GM12878 (cell line): ENCODE results near the gene NRXN3. TPM values are rescaled to one million over a fixed set of nuclear protein-coding genes. Genes with fewer than 3 reads are reported as not detected.

Experiments used
- ATAC-seq: fragments of 200-7000 bp; cut with Tn5 transposase; 3 replicates; pipeline ENCODE4 v1.9.1; 2020; ENCODE audit warnings: mild to moderate bottlenecking, moderate library complexity
- BruUV-seq: library from RNA; stranded (reverse); fragments of 400-500 nt; replicated peaks from 2 replicates; lab custom pipeline; 2021; lab: Mats Ljungman, UMichigan
- CTCF ChIA-PET: fragments of 300-600 bp; sonication (Branson Sonifier 250); formaldehyde crosslinking; extraction: SDS; loops from one replicate; lab custom pipeline; 2021; ENCODE audit warnings: inconsistent platforms; lab: Yijun Ruan, JAX
- POLR2A ChIA-PET: fragments of 350-600 bp; formaldehyde crosslinking; extraction: SDS; loops from one replicate; lab custom pipeline; 2021; ENCODE audit warnings: inconsistent platforms; lab: Charles Lee
- RAD21 ChIA-PET: fragments of 300-600 bp; sonication (Branson Sonifier 250); formaldehyde crosslinking; loops from one replicate; lab custom pipeline; 2023; ENCODE audit warnings: antibody characterized with exemption; ENCODE audit not compliant: unreplicated experiment; lab: Charles Lee
- SMC1A ChIA-PET: fragments of 300-600 bp; sonication (Branson Sonifier 250); formaldehyde crosslinking; loops from one replicate; lab custom pipeline; 2023; ENCODE audit not compliant: unreplicated experiment, uncharacterized antibody; lab: Charles Lee
- DNase-seq: peaks from one replicate; pipeline ENCODE4 v3.0.0-alpha.2; 2011; ENCODE audit warnings: low read depth, low spot score
- FAIRE-seq: peaks from 3 replicates; lab custom pipeline; 2011; peaks lifted over from hg19 to GRCh38; lab: Jason Lieb, UNC
- H2AFZ ChIP-seq: 2 replicates; pipeline ENCODE4 v1.6.0; 2011; ENCODE audit warnings: low read depth, low read length, control low read depth; ENCODE audit not compliant: control insufficient read depth
- H3K27ac ChIP-seq: 2 replicates; pipeline ENCODE4 v1.5.1; 2011; ENCODE audit warnings: control low read depth; ENCODE audit not compliant: control insufficient read depth, insufficient read depth
- H3K27me3 ChIP-seq, 2 experiments: replicated peaks in 1 of 2; 2 replicates each; pipeline versions ENCODE4 v1.6.0 to v1.6.1; 2011; ENCODE audit warnings: low read length in 1 of 2; ENCODE audit not compliant: control insufficient read depth in 2 of 2, insufficient read depth in 2 of 2
- H3K36me3 ChIP-seq, 2 experiments: 2 replicates each; pipeline ENCODE4 v1.5.1; 2011; ENCODE audit warnings: low read length in 1 of 2; ENCODE audit not compliant: control insufficient read depth in 2 of 2, insufficient read depth in 2 of 2
- H3K4me1 ChIP-seq: 2 replicates; pipeline ENCODE4 v1.6.1; 2011; ENCODE audit warnings: mild to moderate bottlenecking, low read length, moderate library complexity, mixed read lengths; ENCODE audit not compliant: control insufficient read depth, insufficient read depth
- H3K4me2 ChIP-seq: 2 replicates; pipeline ENCODE4 v1.6.0; 2011; ENCODE audit warnings: control low read depth; ENCODE audit not compliant: control insufficient read depth, insufficient read depth
- H3K4me3 ChIP-seq: fragments of 200-600 bp; sonication (generic); 2 replicates; pipeline ENCODE4 v1.5.1; 2016
- H3K79me2 ChIP-seq: 2 replicates; pipeline ENCODE4 v1.6.0; 2011; ENCODE audit warnings: low read length; ENCODE audit not compliant: control insufficient read depth, insufficient read depth
- H3K9ac ChIP-seq: 2 replicates; pipeline ENCODE4 v1.8.0; 2011; ENCODE audit warnings: low read length, control low read depth, mixed read lengths; ENCODE audit not compliant: control insufficient read depth, insufficient read depth
- H3K9me3 ChIP-seq: replicated peaks from 3 replicates; pipeline ENCODE4 v1.5.1; 2011; ENCODE audit warnings: mild to moderate bottlenecking, low read length; ENCODE audit not compliant: control insufficient read depth, insufficient read depth
- H4K20me1 ChIP-seq: 2 replicates; pipeline ENCODE4 v1.6.0; 2011; ENCODE audit not compliant: control insufficient read depth, insufficient read depth
- ASH2L ChIP-seq: fragments of 300-600, 200-600 bp; sonication (generic); IDR thresholded peaks from 2 replicates; pipeline ENCODE4 v1.6.1; 2017; ENCODE audit warnings: low read depth, mild to moderate bottlenecking, borderline replicate concordance
- CHD1 ChIP-seq: IDR thresholded peaks from 2 replicates; pipeline ENCODE4 v1.6.1; 2012; ENCODE audit warnings: low read depth, low read length, improper control_type of control experiment
- MXI1 ChIP-seq: fragments of 150-350 bp; IDR thresholded peaks from 2 replicates; pipeline ENCODE4 v1.6.1; 2011; ENCODE audit warnings: low read depth, mild to moderate bottlenecking, inconsistent platforms, low read length, improper control_type of control experiment
- NBN ChIP-seq: fragments of 450-650 bp; IDR thresholded peaks from 2 replicates; pipeline ENCODE4 v1.6.1; 2016
- NR2F1 ChIP-seq: fragments of 450-650 bp; conservative IDR thresholded peaks from 2 replicates; pipeline ENCODE4 v1.6.1; 2017; ENCODE audit warnings: mild to moderate bottlenecking
- RAD51 ChIP-seq: fragments of 450-650 bp; IDR thresholded peaks from 2 replicates; pipeline ENCODE4 v1.6.1; 2016; ENCODE audit warnings: moderate library complexity, mild to moderate bottlenecking, inconsistent platforms
- SP1 ChIP-seq: IDR thresholded peaks from one replicate; pipeline ENCODE4 v1.6.1; 2011; ENCODE audit warnings: low read depth, low read length
- STAT1 ChIP-seq: fragments of 450-650 bp; conservative IDR thresholded peaks from 2 replicates; pipeline ENCODE4 v1.6.1; 2014; ENCODE audit warnings: antibody characterized with exemption, mild to moderate bottlenecking
- ZNF592 ChIP-seq: fragments of 450-650 bp; IDR thresholded peaks from 2 replicates; pipeline ENCODE4 v1.6.1; 2017; ENCODE audit warnings: mild to moderate bottlenecking, moderate library complexity
- WGBS: methylation state at CpG from one replicate; pipeline ENCODE4 v1.1.6; 2016; ENCODE audit warnings: low lambda C conversion rate; ENCODE audit not compliant: insufficient replicate concordance, insufficient coverage; ENCODE audit errors: missing lambda C conversion rate; 5-methylcytosine and 5-hydroxymethylcytosine counted together
- in situ Hi-C: fragments of 300-500 bp; cut with MboI; formaldehyde crosslinking; loops from 9 replicates; pipeline ENCODE4 v1.14.3; 2018; ENCODE audit warnings: mixed read lengths
- intact Hi-C: fragments of 100-400 bp; cut with micrococcal nuclease; formaldehyde crosslinking; loops from one replicate; pipeline ENCODE4 v1.14.2; 2022; ENCODE audit not compliant: unreplicated experiment
- polyA plus RNA-seq, 11 experiments: library from polyadenylated mRNA; depleted of rRNA in 4 of 11; unstranded in 6 of 11; stranded (reverse) in 5 of 11; fragments of >200 nt; fragmentation: Nextera tagmentation in 4 of 11; fragmentation: Illumina TruSeq in 1 of 11; extraction: Ambion mirVana in 4 of 11; extraction: Trizol in 1 of 11; gene quantifications; 1 replicate in 1 of 11; 2 replicates in 10 of 11; pipeline versions ENCODE4 v1.2.1 to v1.2.3, GENCODE V29; 2011 to 2016; ENCODE audit warnings: inconsistent platforms in 2 of 11, missing spikeins in 2 of 11, low read depth in 1 of 11
- total RNA-seq, 4 experiments: library from RNA; depleted of rRNA in 3 of 4; stranded (reverse); fragments of >200 nt in 3 of 4; fragmentation: Illumina TruSeq in 1 of 4; extraction: Trizol in 1 of 4; gene quantifications; 2 replicates each; pipeline versions ENCODE4 v1.2.1 to v1.2.3, GENCODE V29; 2013 to 2021

The NRXN3 gene
- total and polyA plus RNA-seq, 10 of the 15 experiments (the other 5 are each of a cell fraction or from before 2014, with no cell fraction given), result 0.52 to 3.3 (median 1.4) TPM

GRCh38 chr14:79483477-79484388 is 1313.6 kb downstream of the NRXN3 start (continued):
- no peak for TF ChIP-seq ZNF592

- TF ChIP-seq NBN (no peak), SP1 (no peak), MXI1 (no peak), CHD1 (no peak), NR2F1 (no peak), RAD51 (no peak), STAT1 (no peak), ASH2L (no peak)
- no peak overlapping the region for H2AFZ ChIP-seq
- ChIA-PET RAD21 (no interaction called here), SMC1A (interaction anchor here (1.6 kb wide), 1 partner anchor 62 kb away, joined by 3 read pairs; no protein-coding TSS in a partner anchor), CTCF (interaction anchor here (0.9 kb wide), 1 partner anchor 12 kb away, joined by 3 read pairs; no protein-coding TSS in a partner anchor), POLR2A (no interaction called here)
- FAIRE-seq, result no peak
- no peak overlapping the region for H3K4me2 ChIP-seq
- no peaks in the 10 kb centered on the region for H3K4me1 ChIP-seq
- no peak for DNase-seq
- ATAC-seq, result no peak
- no peaks in the 10 kb centered on the region for H3K36me3 ChIP-seq
- no peaks in the 10 kb centered on the region; the same call in 2 of the 3 replicates for H3K9me3 ChIP-seq
- H3K79me2 ChIP-seq, result no peaks in the 10 kb centered on the region
- no peaks in the 10 kb centered on the region for H3K27me3 ChIP-seq
- H4K20me1 ChIP-seq, result no peaks in the 10 kb centered on the region
- no peak overlapping the region for H3K27ac ChIP-seq
- BruUV-seq, result no TSS peak
- 0% methylated on average over 1 of the region's 1 CpG for WGBS
- in situ Hi-C loops (no loop called here), intact Hi-C loops (no loop called here)
- no peak overlapping the region for H3K4me3 ChIP-seq
- H3K9ac ChIP-seq, result no peak overlapping the region
Observed at GRCh38 chr14:79487632-79488031, 1317.5 kb downstream of the NRXN3 start.
